ENCODE measurements around the gene ABHD1. TPM values are rescaled to one million over a fixed set of nuclear protein-coding genes. Genes with fewer than 3 reads are reported as not detected.

ABHD1 gene
- total and polyA plus RNA-seq, 2 donors, result 0.09 to 0.27 TPM

- peaks cover 0 to 19% of the 10 kb centered on the region in 2 donors for H3K27me3 ChIP-seq (ENCODE audit: control insufficient read depth in 2 of 2, insufficient read depth in 1 of 2, low read length in 1 of 2)
- no peak overlapping the region for H3K4me3 ChIP-seq (ENCODE audit: low read length in 2 of 2)
- peaks cover 17 to 66% of the 10 kb centered on the region in 2 donors for H3K4me1 ChIP-seq (ENCODE audit: control insufficient read depth in 2 of 2, insufficient read depth in 2 of 2, low read length in 2 of 2)
- H3K27ac ChIP-seq (ENCODE audit: low read depth in 1 of 2, low read length in 1 of 2), result no peak overlapping the region
- DNase-seq (ENCODE audit: low read depth in 6 of 9, low spot score in 9 of 9), result no peak
- 97% methylated on average over 7 of the region's 7 CpGs for WGBS
- H3K9me3 ChIP-seq (ENCODE audit: control insufficient read depth in 2 of 2, insufficient read depth in 1 of 2, low read length in 1 of 2), result no peaks in the 10 kb centered on the region
- no peaks in the 10 kb centered on the region for H3K36me3 ChIP-seq (ENCODE audit: control insufficient read depth in 2 of 2, insufficient read depth in 2 of 2, low read length in 1 of 2)
These were observed 43.5 kb upstream of the ABHD1 start for GRCh38 chr2:27080140-27080469.

GRCh38 chr2:27080603-27080936 lies 43.0 kb upstream of the ABHD1 start:
- H3K27me3 ChIP-seq (ENCODE audit: control insufficient read depth in 2 of 2, insufficient read depth in 1 of 2, low read length in 1 of 2), result peaks cover 0 to 24% of the 10 kb centered on the region in 2 donors
- DNase-seq (ENCODE audit: low read depth in 6 of 9, low spot score in 9 of 9), result no peak
- WGBS, result 98% methylated on average over 14 of the region's 14 CpGs
- no peak overlapping the region for H3K27ac ChIP-seq (ENCODE audit: low read depth in 1 of 2, low read length in 1 of 2)
- no peaks in the 10 kb centered on the region for H3K36me3 ChIP-seq (ENCODE audit: control insufficient read depth in 2 of 2, insufficient read depth in 2 of 2, low read length in 1 of 2)
- no peak overlapping the region for H3K4me3 ChIP-seq (ENCODE audit: low read length in 2 of 2)
- peaks cover 17 to 66% of the 10 kb centered on the region in 2 donors for H3K4me1 ChIP-seq (ENCODE audit: control insufficient read depth in 2 of 2, insufficient read depth in 2 of 2, low read length in 2 of 2)
- H3K9me3 ChIP-seq (ENCODE audit: control insufficient read depth in 2 of 2, insufficient read depth in 1 of 2, low read length in 1 of 2), result no peaks in the 10 kb centered on the region

GRCh38 chr2:27081984-27082772 lies 41.4 kb upstream of the ABHD1 start:
- 98% methylated on average over 38 of the region's 38 CpGs for WGBS
- Histone ChIP-seq H3K9me3 (ENCODE audit: control insufficient read depth in 2 of 2, insufficient read depth in 1 of 2, low read length in 1 of 2) (no peaks in the 10 kb centered on the region), H3K27ac (ENCODE audit: low read depth in 1 of 2, low read length in 1 of 2) (peak overlapping the region; percentile 89 to 94), H3K4me3 (ENCODE audit: low read length in 2 of 2) (no peak overlapping the region), H3K36me3 (ENCODE audit: control insufficient read depth in 2 of 2, insufficient read depth in 2 of 2, low read length in 1 of 2) (no peaks in the 10 kb centered on the region), H3K27me3 (ENCODE audit: control insufficient read depth in 2 of 2, insufficient read depth in 1 of 2, low read length in 1 of 2) (peaks cover 0 to 31% of the 10 kb centered on the region in 2 donors), H3K4me1 (ENCODE audit: control insufficient read depth in 2 of 2, insufficient read depth in 2 of 2, low read length in 2 of 2) (peaks cover 25 to 65% of the 10 kb centered on the region in 2 donors)
- DNase-seq (ENCODE audit: low read depth in 6 of 9, low spot score in 9 of 9), result no peak

- no peak for DNase-seq (ENCODE audit: low read depth in 6 of 9, low spot score in 9 of 9)
- Histone ChIP-seq H3K4me1 (ENCODE audit: control insufficient read depth in 2 of 2, insufficient read depth in 2 of 2, low read length in 2 of 2) (peaks cover 28 to 65% of the 10 kb centered on the region in 2 donors), H3K9me3 (ENCODE audit: control insufficient read depth in 2 of 2, insufficient read depth in 1 of 2, low read length in 1 of 2) (no peaks in the 10 kb centered on the region), H3K36me3 (ENCODE audit: control insufficient read depth in 2 of 2, insufficient read depth in 2 of 2, low read length in 1 of 2) (no peaks in the 10 kb centered on the region), H3K27me3 (ENCODE audit: control insufficient read depth in 2 of 2, insufficient read depth in 1 of 2, low read length in 1 of 2) (peaks cover 0 to 35% of the 10 kb centered on the region in 2 donors), H3K4me3 (ENCODE audit: low read length in 2 of 2) (no peak overlapping the region), H3K27ac (ENCODE audit: low read depth in 1 of 2, low read length in 1 of 2) (no peak overlapping the region)
- WGBS, result 97% methylated on average over 27 of the region's 27 CpGs
These were observed 40.7 kb upstream of the ABHD1 start for GRCh38 chr2:27082773-27083409.

- peaks cover 2 to 37% of the 10 kb centered on the region in 2 donors for H3K27me3 ChIP-seq (ENCODE audit: control insufficient read depth in 2 of 2, insufficient read depth in 1 of 2, low read length in 1 of 2)
- no peak for DNase-seq (ENCODE audit: low read depth in 6 of 9, low spot score in 9 of 9)
- no peaks in the 10 kb centered on the region for H3K36me3 ChIP-seq (ENCODE audit: control insufficient read depth in 2 of 2, insufficient read depth in 2 of 2, low read length in 1 of 2)
- H3K27ac ChIP-seq (ENCODE audit: low read depth in 1 of 2, low read length in 1 of 2), result no peak overlapping the region
- no peak overlapping the region for H3K4me3 ChIP-seq (ENCODE audit: low read length in 2 of 2)
- H3K4me1 ChIP-seq (ENCODE audit: control insufficient read depth in 2 of 2, insufficient read depth in 2 of 2, low read length in 2 of 2), result peaks cover 28 to 58% of the 10 kb centered on the region in 2 donors
- no peaks in the 10 kb centered on the region for H3K9me3 ChIP-seq (ENCODE audit: control insufficient read depth in 2 of 2, insufficient read depth in 1 of 2, low read length in 1 of 2)
- WGBS, result 97% methylated on average over 20 of the region's 20 CpGs
These were observed 40.0 kb upstream of the ABHD1 start for GRCh38 chr2:27083410-27084296.

- H3K4me1 ChIP-seq (ENCODE audit: control insufficient read depth in 2 of 2, insufficient read depth in 2 of 2, low read length in 2 of 2), result peaks cover 28 to 50% of the 10 kb centered on the region in 2 donors
- no peak for DNase-seq (ENCODE audit: low read depth in 6 of 9, low spot score in 9 of 9)
These were observed 39.1 kb upstream of the ABHD1 start for GRCh38 chr2:27084297-27085061.

GRCh38 chr2:27085062-27085672 lies 38.4 kb upstream of the ABHD1 start:
- Histone ChIP-seq H3K9me3 (ENCODE audit: control insufficient read depth in 2 of 2, insufficient read depth in 1 of 2, low read length in 1 of 2) (no peaks in the 10 kb centered on the region), H3K36me3 (ENCODE audit: control insufficient read depth in 2 of 2, insufficient read depth in 2 of 2, low read length in 1 of 2) (no peaks in the 10 kb centered on the region), H3K27me3 (ENCODE audit: control insufficient read depth in 2 of 2, insufficient read depth in 1 of 2, low read length in 1 of 2) (peaks cover 2 to 41% of the 10 kb centered on the region in 2 donors), H3K27ac (ENCODE audit: low read depth in 1 of 2, low read length in 1 of 2) (no peak overlapping the region), H3K4me1 (ENCODE audit: control insufficient read depth in 2 of 2, insufficient read depth in 2 of 2, low read length in 2 of 2) (peaks cover 28 to 43% of the 10 kb centered on the region in 2 donors), H3K4me3 (ENCODE audit: low read length in 2 of 2) (peak overlapping the region; percentile 57 to 78)
- no peak for DNase-seq (ENCODE audit: low read depth in 6 of 9, low spot score in 9 of 9)
- WGBS, result 83% methylated on average over 10 of the region's 10 CpGs

More at GRCh38 chr2:27084297-27085061, 39.1 kb upstream of the ABHD1 start:
- Histone ChIP-seq H3K36me3 (ENCODE audit: control insufficient read depth in 2 of 2, insufficient read depth in 2 of 2, low read length in 1 of 2) (no peaks in the 10 kb centered on the region), H3K27ac (ENCODE audit: low read depth in 1 of 2, low read length in 1 of 2) (no peak overlapping the region), H3K4me3 (ENCODE audit: low read length in 2 of 2) (no peak overlapping the region), H3K9me3 (ENCODE audit: control insufficient read depth in 2 of 2, insufficient read depth in 1 of 2, low read length in 1 of 2) (no peaks in the 10 kb centered on the region), H3K27me3 (ENCODE audit: control insufficient read depth in 2 of 2, insufficient read depth in 1 of 2, low read length in 1 of 2) (peaks cover 2 to 39% of the 10 kb centered on the region in 2 donors)
- 96% methylated on average over 6 of the region's 6 CpGs for WGBS

GRCh38 chr2:27085673-27086089 lies 37.9 kb upstream of the ABHD1 start:
- DNase-seq (ENCODE audit: low read depth in 6 of 9, low spot score in 9 of 9), result peak in 3 of 9 donors; percentile 32 to 33 (median 33)
- H3K27ac ChIP-seq (ENCODE audit: low read depth in 1 of 2, low read length in 1 of 2), result peak overlapping the region in 1 of 2 donors; percentile 90
- WGBS, result 7% methylated on average over 38 of the region's 38 CpGs
- H3K36me3 ChIP-seq (ENCODE audit: control insufficient read depth in 2 of 2, insufficient read depth in 2 of 2, low read length in 1 of 2), result no peaks in the 10 kb centered on the region
- peak overlapping the region; percentile 57 to 78 for H3K4me3 ChIP-seq (ENCODE audit: low read length in 2 of 2)
- no peaks in the 10 kb centered on the region for H3K9me3 ChIP-seq (ENCODE audit: control insufficient read depth in 2 of 2, insufficient read depth in 1 of 2, low read length in 1 of 2)
- H3K27me3 ChIP-seq (ENCODE audit: control insufficient read depth in 2 of 2, insufficient read depth in 1 of 2, low read length in 1 of 2), result peaks cover 2 to 41% of the 10 kb centered on the region in 2 donors
- H3K4me1 ChIP-seq (ENCODE audit: control insufficient read depth in 2 of 2, insufficient read depth in 2 of 2, low read length in 2 of 2), result peaks cover 28 to 38% of the 10 kb centered on the region in 2 donors
